ENCODE results near the gene IFNA1. TPM values are rescaled to one million over a fixed set of nuclear protein-coding genes. Genes with fewer than 3 reads are reported as not detected.

Gene IFNA1
- total RNA-seq, 2 donors from 2014 or later = not detected

DNA sequence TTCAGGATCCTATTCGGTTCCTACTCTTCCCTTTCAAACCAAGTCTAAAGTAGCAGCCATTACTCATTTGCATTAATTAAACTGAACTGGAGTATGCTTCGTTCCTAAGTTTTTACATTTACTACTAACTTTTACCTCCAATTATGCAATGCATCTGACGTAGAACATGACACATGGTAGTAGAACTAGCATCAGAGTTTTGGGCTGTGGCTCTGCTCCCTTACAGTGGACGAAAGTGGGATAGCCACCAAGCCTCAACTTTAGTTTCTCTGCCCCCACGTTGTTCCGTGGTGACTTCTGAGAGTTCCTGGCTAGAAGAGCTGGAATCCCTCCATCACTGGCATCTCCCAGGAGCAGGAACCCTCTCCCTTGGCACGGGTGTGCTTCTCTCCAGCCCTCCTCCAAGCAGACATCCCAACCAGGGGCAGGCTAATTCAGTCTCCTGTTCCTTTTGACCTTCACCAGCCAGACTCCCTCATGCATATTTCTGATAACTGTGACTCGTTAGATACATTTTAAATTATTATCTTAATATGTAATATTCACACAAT lies 39.0 kb downstream of the IFNA1 start:
- H3K4me1 Mint-ChIP-seq = peaks cover 9% of the 10 kb centered on the region
- no peak overlapping the region for H3K4me3 Mint-ChIP-seq
- DNase-seq = no peak
- TF ChIP-seq, protein P1, sequence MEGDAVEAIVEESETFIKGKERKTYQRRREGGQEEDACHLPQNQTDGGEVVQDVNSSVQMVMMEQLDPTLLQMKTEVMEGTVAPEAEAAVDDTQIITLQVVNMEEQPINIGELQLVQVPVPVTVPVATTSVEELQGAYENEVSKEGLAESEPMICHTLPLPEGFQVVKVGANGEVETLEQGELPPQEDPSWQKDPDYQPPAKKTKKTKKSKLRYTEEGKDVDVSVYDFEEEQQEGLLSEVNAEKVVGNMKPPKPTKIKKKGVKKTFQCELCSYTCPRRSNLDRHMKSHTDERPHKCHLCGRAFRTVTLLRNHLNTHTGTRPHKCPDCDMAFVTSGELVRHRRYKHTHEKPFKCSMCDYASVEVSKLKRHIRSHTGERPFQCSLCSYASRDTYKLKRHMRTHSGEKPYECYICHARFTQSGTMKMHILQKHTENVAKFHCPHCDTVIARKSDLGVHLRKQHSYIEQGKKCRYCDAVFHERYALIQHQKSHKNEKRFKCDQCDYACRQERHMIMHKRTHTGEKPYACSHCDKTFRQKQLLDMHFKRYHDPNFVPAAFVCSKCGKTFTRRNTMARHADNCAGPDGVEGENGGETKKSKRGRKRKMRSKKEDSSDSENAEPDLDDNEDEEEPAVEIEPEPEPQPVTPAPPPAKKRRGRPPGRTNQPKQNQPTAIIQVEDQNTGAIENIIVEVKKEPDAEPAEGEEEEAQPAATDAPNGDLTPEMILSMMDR (conservative IDR thresholded peaks at IDR 0.05) = no peak
- H3K9me3 Mint-ChIP-seq = no peaks in the 10 kb centered on the region
- no peaks in the 10 kb centered on the region for H3K36me3 ChIP-seq (ENCODE audit: control insufficient read depth, insufficient read depth, low read length)
- H3K27me3 ChIP-seq (ENCODE audit: control insufficient read depth, insufficient read depth, low read length, poor library complexity, severe bottlenecking) = no peaks in the 10 kb centered on the region
- 78 to 90% methylated on average over 7 of the region's 8 CpGs for WGBS, 2 experiments (ENCODE audit: insufficient coverage in 1 of 2, insufficient read length in 1 of 2)
- no peaks in the 10 kb centered on the region for H3K27me3 Mint-ChIP-seq (ENCODE audit: insufficient read depth)
- no peak overlapping the region for H3K27ac ChIP-seq (ENCODE audit: low read depth, low read length)
- H3K4me3 ChIP-seq (ENCODE audit: low read length) = no peak overlapping the region
- H3K9ac ChIP-seq (ENCODE audit: extremely low read depth, low read length, poor library complexity, severe bottlenecking) = no peak overlapping the region
- H3K9me3 ChIP-seq (ENCODE audit: control insufficient read depth, low read length) = no peaks in the 10 kb centered on the region
- no peak overlapping the region for H3K27ac Mint-ChIP-seq
- peaks cover 4% of the 10 kb centered on the region for H3K36me3 Mint-ChIP-seq (ENCODE audit: low read depth)
- H3K4me1 ChIP-seq (ENCODE audit: control insufficient read depth, insufficient read depth, low read length) = no peaks in the 10 kb centered on the region

DNA sequence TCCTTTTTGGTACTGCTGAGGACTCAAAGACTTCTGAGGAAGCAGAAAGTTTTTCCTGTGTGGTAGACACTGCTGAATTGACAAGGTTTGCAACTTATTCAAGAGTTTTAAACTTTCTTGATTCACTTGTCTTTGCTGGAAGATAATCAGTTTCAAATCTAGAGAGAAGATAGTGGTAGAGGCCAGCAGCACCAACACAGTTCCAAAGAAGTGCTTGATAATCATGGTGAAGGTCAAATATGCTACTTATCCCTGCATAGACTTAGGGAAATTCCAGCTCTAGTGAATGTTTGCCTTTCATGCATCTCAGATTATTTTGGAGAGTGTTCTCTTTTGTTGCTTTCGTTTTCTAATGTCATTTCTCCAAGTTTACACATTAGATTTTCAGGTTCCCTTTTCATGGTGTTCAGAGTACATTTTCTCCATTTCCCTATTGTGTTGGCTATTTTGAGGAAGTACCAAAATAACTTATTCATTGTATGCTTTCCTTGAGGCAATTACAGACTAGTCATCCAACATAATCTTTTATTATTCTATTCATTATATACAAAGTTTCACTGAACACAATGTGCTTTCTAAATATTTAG lies 41.3 kb downstream of the IFNA1 start:
- Histone ChIP-seq H3K36me3 (ENCODE audit: control insufficient read depth, insufficient read depth, low read length) (no peaks in the 10 kb centered on the region), H3K27ac (ENCODE audit: low read depth, low read length) (no peak overlapping the region), H3K4me1 (ENCODE audit: control insufficient read depth, insufficient read depth, low read length) (no peaks in the 10 kb centered on the region), H3K9me3 (ENCODE audit: control insufficient read depth, low read length) (no peaks in the 10 kb centered on the region), H3K4me3 (ENCODE audit: low read length) (no peak overlapping the region), H3K27me3 (ENCODE audit: control insufficient read depth, insufficient read depth, low read length, poor library complexity, severe bottlenecking) (no peaks in the 10 kb centered on the region), H3K9ac (ENCODE audit: extremely low read depth, low read length, poor library complexity, severe bottlenecking) (no peak overlapping the region)
- no peak overlapping the region for H3K4me3 Mint-ChIP-seq
- DNase-seq = no peak
- H3K4me1 Mint-ChIP-seq = peaks cover 9% of the 10 kb centered on the region
- H3K9me3 Mint-ChIP-seq = no peaks in the 10 kb centered on the region
- no peaks in the 10 kb centered on the region for H3K36me3 Mint-ChIP-seq (ENCODE audit: low read depth)
- 79 to 100% methylated on average over 1 of the region's 1 CpG for WGBS, 2 experiments (ENCODE audit: insufficient coverage in 1 of 2, insufficient read length in 1 of 2)
- H3K27me3 Mint-ChIP-seq (ENCODE audit: insufficient read depth) = no peaks in the 10 kb centered on the region
- no peak overlapping the region for H3K27ac Mint-ChIP-seq
- TF ChIP-seq, protein P1 (conservative IDR thresholded peaks at IDR 0.05) = no peak

DNA sequence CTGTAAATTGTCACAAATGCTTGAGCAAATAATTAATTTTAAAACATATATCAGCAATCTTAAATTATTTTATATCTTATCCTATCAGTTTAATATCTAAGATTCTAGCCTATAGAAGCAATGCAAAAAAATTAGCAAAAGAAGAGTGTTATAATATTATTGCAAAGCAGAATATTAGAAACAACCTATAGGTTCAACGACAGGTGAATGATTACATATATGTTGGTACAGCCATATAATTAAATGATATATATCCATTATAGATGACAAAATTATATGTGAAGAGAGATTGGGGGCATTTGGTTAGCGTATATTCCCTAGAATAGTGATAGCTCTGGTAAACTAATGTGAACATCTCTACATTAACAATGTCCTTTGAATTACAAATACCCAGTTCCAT lies 42.0 kb downstream of the IFNA1 start, which contains the start of gene IFNE:
TSS of gene IFNE (minus strand) at position 101 of the 400 bp plus-strand sequence. CDS start 619 bp downstream, outside the sequence.
- H3K36me3 Mint-ChIP-seq (ENCODE audit: low read depth) = no peaks in the 10 kb centered on the region
- Histone ChIP-seq H3K9me3 (ENCODE audit: control insufficient read depth, low read length) (no peaks in the 10 kb centered on the region), H3K4me1 (ENCODE audit: control insufficient read depth, insufficient read depth, low read length) (no peaks in the 10 kb centered on the region), H3K27me3 (ENCODE audit: control insufficient read depth, insufficient read depth, low read length, poor library complexity, severe bottlenecking) (no peaks in the 10 kb centered on the region), H3K9ac (ENCODE audit: extremely low read depth, low read length, poor library complexity, severe bottlenecking) (no peak within 1 kb of the TSS), H3K27ac (ENCODE audit: low read depth, low read length) (no peak within 1 kb of the TSS), H3K4me3 (ENCODE audit: low read length) (no peak within 1 kb of the TSS), H3K36me3 (ENCODE audit: control insufficient read depth, insufficient read depth, low read length) (no peaks in the 10 kb centered on the region)
- H3K4me1 Mint-ChIP-seq = peaks cover 10% of the 10 kb centered on the region
- H3K4me3 Mint-ChIP-seq = no peak within 1 kb of the TSS
- DNase-seq = no peak
- no peak within 1 kb of the TSS for H3K27ac Mint-ChIP-seq
- TF ChIP-seq, protein P1 (conservative IDR thresholded peaks at IDR 0.05) = no peak
- H3K9me3 Mint-ChIP-seq = no peaks in the 10 kb centered on the region
- no CpG with 5 or more reads among the region's 2 CpGs for WGBS, 2 experiments (ENCODE audit: insufficient coverage in 1 of 2, insufficient read length in 1 of 2)
- H3K27me3 Mint-ChIP-seq (ENCODE audit: insufficient read depth) = no peaks in the 10 kb centered on the region

Other genes starting within 250 kb of the IFNA1 start
- gene IFNA7, start 238.2 kb upstream of the IFNA1 start, total RNA-seq = not detected
- not detected for gene IFNA10, start 233.3 kb upstream of the IFNA1 start, total RNA-seq
- not detected for gene IFNA16, start 223.1 kb upstream of the IFNA1 start, total RNA-seq
- not detected for gene IFNA17, start 212.2 kb upstream of the IFNA1 start, total RNA-seq
- not detected for gene IFNA14, start 200.4 kb upstream of the IFNA1 start, total RNA-seq
- gene IFNA5, start 135.1 kb upstream of the IFNA1 start, total RNA-seq = not detected
- 10 to 100 TPM; 24.6 to 32.0 TPM for gene KLHL9, start 105.0 kb upstream of the IFNA1 start, total RNA-seq
- not detected for gene IFNA6, start 89.6 kb upstream of the IFNA1 start, total RNA-seq
- gene IFNA13, start 72.4 kb upstream of the IFNA1 start, total RNA-seq = not detected
- gene IFNA2, start 55.0 kb upstream of the IFNA1 start, total RNA-seq = not detected
- not detected for gene IFNA8, start 31.3 kb upstream of the IFNA1 start, total RNA-seq
- 1 to 10 TPM; 1.5 to 2.0 TPM for gene IFNE, start 41.9 kb downstream of the IFNA1 start, total RNA-seq

All from endodermal cell (in vitro differentiated cells).